Large intestine (tissue), 3 donors: ENCODE results near the gene UPK2. TPM values are rescaled to one million over a fixed set of nuclear protein-coding genes. Genes with fewer than 3 reads are reported as not detected.
A peak's percentile ranks its signal among the peaks of the same experiment; 100 is the strongest.

ENCODE experiments used
- DNase-seq, 2 donors: peaks; one replicate each; pipeline versions ENCODE4 v3.0.0 to v3.0.0-alpha.2; 2013
- H3K27ac ChIP-seq: one replicate; pipeline ENCODE4 v1.5.1; 2013; ENCODE audit warnings: low read length
- H3K27me3 ChIP-seq: 2 replicates; pipeline ENCODE4 v1.6.1; 2013; ENCODE audit warnings: low read length; ENCODE audit not compliant: control insufficient read depth, insufficient read depth
- H3K36me3 ChIP-seq: 2 replicates; pipeline ENCODE4 v1.6.1; 2013; ENCODE audit warnings: low read length; ENCODE audit not compliant: control insufficient read depth, insufficient read depth
- H3K4me1 ChIP-seq: one replicate; pipeline ENCODE4 v1.6.1; 2013; ENCODE audit warnings: low read length; ENCODE audit not compliant: control insufficient read depth, insufficient read depth
- H3K4me3 ChIP-seq: one replicate; pipeline ENCODE4 v1.5.1; 2013; ENCODE audit warnings: low read length
- H3K9me3 ChIP-seq: one replicate; pipeline ENCODE4 v1.6.1; 2013; ENCODE audit warnings: mild to moderate bottlenecking, low read depth, low read length, moderate library complexity; ENCODE audit not compliant: control insufficient read depth
- WGBS: methylation state at CpG from one replicate; pipeline ENCODE4 v1.1.5; 2013; ENCODE audit warnings: low lambda C conversion rate; ENCODE audit not compliant: insufficient coverage; 5-methylcytosine and 5-hydroxymethylcytosine counted together
- polyA plus RNA-seq: library from polyadenylated mRNA; unstranded; fragments of 120-200 nt; gene quantifications from one replicate; pipeline ENCODE4 v1.2.1, GENCODE V29; 2013

The UPK2 gene
- polyA plus RNA-seq, 1 donor = 0.10 TPM

GRCh38 chr11:118927554-118928100, 28.5 kb upstream of the UPK2 start:
- Histone ChIP-seq H3K9me3 (no peaks in the 10 kb centered on the region), H3K4me3 (peak overlapping the region; percentile 82), H3K4me1 (peaks cover 27% of the 10 kb centered on the region), H3K27me3 (no peaks in the 10 kb centered on the region), H3K27ac (peak overlapping the region; percentile 97), H3K36me3 (no peaks in the 10 kb centered on the region)
- no CpG with 5 or more reads among the region's 7 CpGs for WGBS
- no peak for DNase-seq

- H3K9me3 ChIP-seq = no peaks in the 10 kb centered on the region
- no peaks in the 10 kb centered on the region for H3K36me3 ChIP-seq
- whole genome bisulfite sequencing = no CpG with 5 or more reads among the region's 32 CpGs
- H3K4me3 ChIP-seq = peak overlapping the region; percentile 82
- DNase-seq = peak; percentile 92 to 96
- H3K27me3 ChIP-seq = no peaks in the 10 kb centered on the region
- H3K4me1 ChIP-seq = peaks cover 26% of the 10 kb centered on the region
- peak overlapping the region; percentile 97 for H3K27ac ChIP-seq
These were observed 27.8 kb upstream of the UPK2 start for GRCh38 chr11:118928101-118928869.

GRCh38 chr11:118928870-118929500, 27.1 kb upstream of the UPK2 start:
- H3K27me3 ChIP-seq = no peaks in the 10 kb centered on the region
- no peaks in the 10 kb centered on the region for H3K9me3 ChIP-seq
- no CpG with 5 or more reads among the region's 26 CpGs for WGBS
- H3K27ac ChIP-seq = peak overlapping the region; percentile 97
- DNase-seq = peak in 1 of 2 donors; percentile 89
- peaks cover 19% of the 10 kb centered on the region for H3K4me1 ChIP-seq
- H3K4me3 ChIP-seq = peak overlapping the region; percentile 82
- no peaks in the 10 kb centered on the region for H3K36me3 ChIP-seq

GRCh38 chr11:118929501-118930093, 26.5 kb upstream of the UPK2 start:
- WGBS = no CpG with 5 or more reads among the region's 26 CpGs
- peak overlapping the region; percentile 82 for H3K4me3 ChIP-seq
- peaks cover 18% of the 10 kb centered on the region for H3K4me1 ChIP-seq
- DNase-seq = peak; percentile 86 to 91
- no peaks in the 10 kb centered on the region for H3K9me3 ChIP-seq
- H3K27ac ChIP-seq = peak overlapping the region; percentile 97
- no peaks in the 10 kb centered on the region for H3K36me3 ChIP-seq
- H3K27me3 ChIP-seq = no peaks in the 10 kb centered on the region

GRCh38 chr11:118930094-118930712, 25.9 kb upstream of the UPK2 start:
- H3K27ac ChIP-seq = peak overlapping the region; percentile 97

GRCh38 chr11:118931571-118931970, 24.5 kb upstream of the UPK2 start:
- DNase-seq = no peak
- Histone ChIP-seq H3K36me3 (no peaks in the 10 kb centered on the region), H3K27ac (no peak overlapping the region), H3K4me3 (no peak overlapping the region), H3K27me3 (no peaks in the 10 kb centered on the region), H3K9me3 (no peaks in the 10 kb centered on the region), H3K4me1 (peaks cover 15% of the 10 kb centered on the region)

More at GRCh38 chr11:118930094-118930712, 25.9 kb upstream of the UPK2 start:
- DNase-seq = peak; percentile 94 to 96
- H3K9me3 ChIP-seq = no peaks in the 10 kb centered on the region
- no peaks in the 10 kb centered on the region for H3K27me3 ChIP-seq
- H3K4me3 ChIP-seq = peak overlapping the region; percentile 82
- H3K4me1 ChIP-seq = peaks cover 18% of the 10 kb centered on the region
- H3K36me3 ChIP-seq = no peaks in the 10 kb centered on the region
- WGBS = no CpG with 5 or more reads among the region's 20 CpGs

GRCh38 chr11:118933486-118933885, 22.6 kb upstream of the UPK2 start:
- WGBS = no CpG with 5 or more reads among the region's 4 CpGs
- H3K9me3 ChIP-seq = no peaks in the 10 kb centered on the region
- no peak overlapping the region for H3K27ac ChIP-seq
- no peaks in the 10 kb centered on the region for H3K36me3 ChIP-seq
- no peaks in the 10 kb centered on the region for H3K27me3 ChIP-seq
- H3K4me1 ChIP-seq = peaks cover 10% of the 10 kb centered on the region
- no peak overlapping the region for H3K4me3 ChIP-seq
- peak in 1 of 2 donors; percentile 29 for DNase-seq

- 93% methylated on average over 3 of the region's 8 CpGs for WGBS
- H3K36me3 ChIP-seq = no peaks in the 10 kb centered on the region
These were observed 20.7 kb upstream of the UPK2 start for GRCh38 chr11:118935376-118935775.

GRCh38 chr11:118938491-118939403, 17.4 kb upstream of the UPK2 start:
- no peak overlapping the region for H3K4me3 ChIP-seq
- no peaks in the 10 kb centered on the region for H3K9me3 ChIP-seq
- peaks cover 5% of the 10 kb centered on the region for H3K4me1 ChIP-seq
- no peaks in the 10 kb centered on the region for H3K27me3 ChIP-seq
- no peaks in the 10 kb centered on the region for H3K36me3 ChIP-seq
- H3K27ac ChIP-seq = no peak overlapping the region
- whole genome bisulfite sequencing = 60% methylated on average over 2 of the region's 11 CpGs
- peak in 1 of 2 donors; percentile 72 for DNase-seq

More at GRCh38 chr11:118935376-118935775, 20.7 kb upstream of the UPK2 start:
- peaks cover 11% of the 10 kb centered on the region for H3K4me1 ChIP-seq
- H3K9me3 ChIP-seq = no peaks in the 10 kb centered on the region
- H3K27me3 ChIP-seq = no peaks in the 10 kb centered on the region
- DNase-seq = no peak
- H3K27ac ChIP-seq = no peak overlapping the region
- H3K4me3 ChIP-seq = no peak overlapping the region
